HS-5 (cell line): ENCODE results near the gene GCH1.

Source experiments
- DNase-seq: peaks from one replicate; pipeline ENCODE4 v3.0.0-alpha.2; 2012; ENCODE audit warnings: low read depth

The GCH1 gene

GRCh38 chr14:54797556-54797955, 105.1 kb downstream of the GCH1 start:
- no peak for DNase-seq

GRCh38 chr14:54796961-54797360, 105.7 kb downstream of the GCH1 start:
- peak; percentile 70 for DNase-seq

GRCh38 chr14:54794796-54795195, 107.8 kb downstream of the GCH1 start:
- no peak for DNase-seq

- DNase-seq, result no peak
These were observed 108.5 kb downstream of the GCH1 start for GRCh38 chr14:54794159-54794558.

GRCh38 chr14:54792288-54792687, 110.3 kb downstream of the GCH1 start:
- no peak for DNase-seq
